Stimulated activated naive CD8-positive, alpha-beta T cell treated with anti-CD3 and anti-CD28 coated beads, Interleukin-15, Interleukin-2, amounts not matched to agents 100 ng/mL and 50 ng/mL, for 24 hours (primary cell): ENCODE results near the gene DNAL1.
"Not testable (repeated sequence)": the region's sequence is repeated elsewhere in the genome, so short reads cannot be mapped to it uniquely, and the experiment has no call there.

Experiments used
- H3K27ac Mint-ChIP-seq: one replicate; pipeline ENCODE4 v1.8.0; 2021; ENCODE audit warnings: mild to moderate bottlenecking, mixed read lengths
- H3K27me3 Mint-ChIP-seq: one replicate; pipeline ENCODE4 v1.8.0; 2021; ENCODE audit warnings: mixed read lengths
- H3K36me3 Mint-ChIP-seq: one replicate; pipeline ENCODE4 v1.8.0; 2021; ENCODE audit warnings: low read depth, mixed read lengths
- H3K4me1 Mint-ChIP-seq: one replicate; pipeline ENCODE4 v1.8.0; 2021; ENCODE audit warnings: low read depth, mixed read lengths
- H3K4me3 Mint-ChIP-seq: one replicate; pipeline ENCODE4 v1.8.0; 2021; ENCODE audit warnings: mild to moderate bottlenecking, mixed read lengths
- H3K9me3 Mint-ChIP-seq: one replicate; pipeline ENCODE4 v1.8.0; 2021; ENCODE audit warnings: mixed read lengths

The DNAL1 gene

DNA sequence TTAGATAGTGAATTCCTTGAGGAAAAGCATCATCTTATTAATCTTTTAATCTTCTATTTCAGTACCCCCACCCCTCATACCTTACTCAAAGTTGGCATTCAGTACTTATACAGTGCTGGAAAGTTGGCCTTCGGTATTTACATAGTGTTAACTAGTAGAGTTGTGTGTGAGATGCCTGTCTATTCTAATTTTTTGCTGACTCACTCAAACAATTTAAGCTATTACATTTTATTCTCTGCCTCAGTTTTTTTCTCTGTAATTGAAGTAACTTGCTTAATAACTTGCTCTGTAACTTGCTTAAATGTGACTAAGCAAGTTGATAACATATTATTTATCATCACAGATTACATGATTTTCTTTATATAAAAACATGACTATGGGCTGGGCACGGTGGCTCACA lies 20.3 kb downstream of the DNAL1 start:
- Mint-ChIP-seq H3K27me3 (no peaks in the 10 kb centered on the region), H3K9me3 (no peaks in the 10 kb centered on the region), H3K4me1 (no peaks in the 10 kb centered on the region), H3K27ac (no peak overlapping the region), H3K4me3 (no peak overlapping the region), H3K36me3 (peaks cover 3% of the 10 kb centered on the region)

DNA sequence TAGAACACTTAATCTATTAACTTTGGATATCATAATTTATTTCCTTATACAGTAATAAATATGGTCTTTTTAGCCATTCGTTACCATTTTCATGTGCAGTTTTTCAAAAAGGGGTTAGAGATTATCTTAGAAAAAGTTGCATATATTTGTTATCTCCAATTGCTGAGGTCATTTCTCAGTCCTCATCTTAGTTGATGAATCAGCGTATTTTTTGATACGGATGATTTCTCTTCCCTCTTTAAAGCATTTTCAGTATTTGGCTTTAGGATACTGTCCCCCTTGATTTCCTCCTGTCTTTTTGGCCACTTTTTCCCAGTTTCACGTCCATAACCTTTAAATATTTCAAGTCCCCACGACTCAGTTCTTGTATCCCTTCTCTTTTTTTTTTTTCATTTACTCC lies 21.8 kb downstream of the DNAL1 start:
- Mint-ChIP-seq H3K27ac (no peak overlapping the region), H3K36me3 (peaks cover 3% of the 10 kb centered on the region), H3K27me3 (no peaks in the 10 kb centered on the region), H3K4me3 (no peak overlapping the region), H3K4me1 (no peaks in the 10 kb centered on the region), H3K9me3 (no peaks in the 10 kb centered on the region)

DNA sequence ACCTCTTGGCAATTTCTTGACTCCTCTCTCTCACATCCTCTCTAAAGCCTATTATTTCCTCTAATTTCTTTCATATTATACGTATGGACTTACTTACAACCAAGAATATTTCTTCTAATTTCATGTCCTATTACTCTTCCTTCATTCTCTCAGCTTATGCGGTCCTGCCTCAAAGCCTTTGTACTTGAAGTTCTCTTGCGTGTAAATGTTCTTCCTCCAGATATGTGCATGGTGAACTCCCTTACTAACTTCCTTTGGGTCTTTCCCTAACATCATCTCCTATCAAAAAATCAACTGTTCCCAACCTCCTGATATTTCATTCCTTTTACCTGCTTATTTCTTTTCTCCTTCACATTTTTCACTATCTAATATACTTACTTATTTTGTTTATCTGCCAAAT lies 23.1 kb downstream of the DNAL1 start:
- Mint-ChIP-seq H3K9me3 (no peaks in the 10 kb centered on the region), H3K4me1 (no peaks in the 10 kb centered on the region), H3K36me3 (no peaks in the 10 kb centered on the region), H3K27ac (no peak overlapping the region), H3K4me3 (no peak overlapping the region), H3K27me3 (no peaks in the 10 kb centered on the region)

DNA sequence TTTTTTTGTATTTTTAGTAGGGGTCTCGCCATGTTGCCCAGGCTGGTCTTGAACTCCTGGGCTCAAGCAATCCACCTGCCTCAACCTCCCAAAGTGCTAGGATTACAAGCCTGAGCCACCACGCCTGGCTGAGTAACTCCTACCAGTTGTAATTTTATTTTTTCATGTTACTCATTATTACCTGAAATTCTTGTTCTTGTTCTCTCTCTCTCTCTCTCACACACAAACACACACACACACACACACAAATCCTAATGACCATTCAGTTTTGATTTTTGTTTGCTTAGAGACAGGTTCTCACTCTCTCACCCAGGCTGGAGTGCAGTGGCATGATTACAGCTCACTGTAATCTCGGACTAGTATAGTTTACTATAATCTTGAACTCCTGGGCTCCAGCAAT lies 30.2 kb downstream of the DNAL1 start:
- no peaks in the 10 kb centered on the region for H3K36me3 Mint-ChIP-seq
- H3K27me3 Mint-ChIP-seq, result no peaks in the 10 kb centered on the region
- H3K27ac Mint-ChIP-seq, result no peak overlapping the region
- no peak overlapping the region for H3K4me3 Mint-ChIP-seq
- no peaks in the 10 kb centered on the region for H3K4me1 Mint-ChIP-seq
- H3K9me3 Mint-ChIP-seq, result no peaks in the 10 kb centered on the region

DNA sequence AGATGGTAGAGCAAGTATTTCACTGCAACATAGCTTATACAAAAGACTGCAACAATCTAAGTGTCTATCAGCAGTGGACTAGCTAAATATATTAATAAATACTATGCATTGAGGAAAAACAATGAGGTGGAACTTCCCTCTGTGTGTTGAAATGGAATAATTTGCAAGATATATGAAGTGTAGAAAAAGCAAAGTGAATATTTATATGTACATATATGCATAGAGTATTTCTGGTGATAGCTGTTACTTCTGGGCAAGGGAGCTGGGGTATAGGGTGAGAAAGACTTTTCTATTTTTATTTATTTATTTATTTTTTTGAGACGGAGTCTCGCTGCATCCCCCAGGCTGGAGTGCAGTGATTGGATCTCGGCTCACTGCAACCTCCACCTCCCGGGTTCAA lies 33.9 kb downstream of the DNAL1 start:
- H3K36me3 Mint-ChIP-seq, result no peaks in the 10 kb centered on the region
- H3K9me3 Mint-ChIP-seq, result no peaks in the 10 kb centered on the region
- H3K27ac Mint-ChIP-seq, result no peak overlapping the region
- no peaks in the 10 kb centered on the region for H3K4me1 Mint-ChIP-seq
- no peak overlapping the region for H3K4me3 Mint-ChIP-seq
- no peaks in the 10 kb centered on the region for H3K27me3 Mint-ChIP-seq

DNA sequence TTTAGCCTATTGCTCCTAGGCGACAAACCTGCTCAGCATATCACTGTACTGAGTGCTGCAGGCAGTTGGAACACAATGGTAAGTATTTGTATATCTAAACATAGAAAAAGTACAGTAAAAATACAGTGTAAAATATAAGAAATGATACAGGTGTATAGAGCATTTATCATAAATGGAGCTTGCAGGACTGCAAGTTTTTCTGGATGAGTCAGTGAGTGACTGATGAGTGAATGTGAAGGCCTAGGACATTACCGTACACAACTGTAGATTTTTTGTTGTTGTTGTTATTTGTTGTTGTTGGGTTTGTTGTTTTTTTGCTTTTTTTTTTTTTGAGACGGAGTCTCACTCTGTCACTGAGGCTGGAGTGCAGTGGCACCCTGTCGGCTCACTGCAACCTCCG lies 36.0 kb downstream of the DNAL1 start:
- no peak overlapping the region for H3K27ac Mint-ChIP-seq
- H3K36me3 Mint-ChIP-seq, result no peaks in the 10 kb centered on the region
- H3K4me1 Mint-ChIP-seq, result no peaks in the 10 kb centered on the region
- no peaks in the 10 kb centered on the region for H3K9me3 Mint-ChIP-seq
- no peaks in the 10 kb centered on the region for H3K27me3 Mint-ChIP-seq
- H3K4me3 Mint-ChIP-seq, result no peak overlapping the region

DNA sequence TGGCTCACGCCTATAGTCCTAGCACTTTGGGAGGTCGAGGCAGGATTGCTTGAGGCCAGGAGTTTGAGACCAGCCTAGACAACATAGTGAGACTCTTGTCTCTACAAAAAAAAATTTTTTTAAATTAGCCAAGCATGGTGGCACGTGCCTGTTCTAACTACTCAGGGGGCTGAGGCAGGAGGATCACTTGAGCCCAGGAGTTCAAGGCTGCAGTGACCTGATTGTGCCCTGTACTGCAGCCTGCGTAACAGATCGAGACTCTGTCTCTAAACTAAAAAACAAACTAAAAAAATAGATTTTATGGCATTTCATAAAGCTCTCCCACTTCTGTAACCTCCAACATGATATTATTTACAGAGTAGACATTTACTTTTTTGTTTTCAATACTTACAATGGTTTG lies 39.8 kb downstream of the DNAL1 start:
- H3K27me3 Mint-ChIP-seq, result no peaks in the 10 kb centered on the region
- peaks cover 4% of the 10 kb centered on the region for H3K36me3 Mint-ChIP-seq
- H3K27ac Mint-ChIP-seq, result no peak overlapping the region
- no peaks in the 10 kb centered on the region for H3K9me3 Mint-ChIP-seq
- no peak overlapping the region for H3K4me3 Mint-ChIP-seq
- no peaks in the 10 kb centered on the region for H3K4me1 Mint-ChIP-seq

DNA sequence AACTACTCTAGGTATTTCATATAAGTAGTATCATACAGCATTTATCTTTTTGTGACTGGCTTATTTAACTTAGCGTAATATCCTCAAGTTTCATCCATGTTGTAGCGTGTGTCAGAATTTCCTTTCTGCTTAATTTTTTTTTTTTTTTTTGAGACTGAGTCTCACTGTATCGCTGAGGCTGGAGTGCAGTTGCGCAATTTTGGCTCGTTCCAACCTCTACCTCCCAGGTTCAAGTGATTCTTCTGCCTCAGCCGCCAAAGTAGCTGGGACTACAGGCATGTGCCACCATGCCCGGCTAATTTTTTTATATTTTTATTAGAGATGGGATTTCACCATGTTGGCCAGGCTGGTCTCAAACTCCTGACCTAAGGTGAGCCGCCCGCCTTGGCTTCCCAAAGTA lies 40.5 kb downstream of the DNAL1 start:
- Mint-ChIP-seq H3K27ac (no peak overlapping the region), H3K27me3 (no peaks in the 10 kb centered on the region), H3K4me3 (no peak overlapping the region), H3K4me1 (no peaks in the 10 kb centered on the region), H3K36me3 (peaks cover 4% of the 10 kb centered on the region), H3K9me3 (no peaks in the 10 kb centered on the region)

DNA sequence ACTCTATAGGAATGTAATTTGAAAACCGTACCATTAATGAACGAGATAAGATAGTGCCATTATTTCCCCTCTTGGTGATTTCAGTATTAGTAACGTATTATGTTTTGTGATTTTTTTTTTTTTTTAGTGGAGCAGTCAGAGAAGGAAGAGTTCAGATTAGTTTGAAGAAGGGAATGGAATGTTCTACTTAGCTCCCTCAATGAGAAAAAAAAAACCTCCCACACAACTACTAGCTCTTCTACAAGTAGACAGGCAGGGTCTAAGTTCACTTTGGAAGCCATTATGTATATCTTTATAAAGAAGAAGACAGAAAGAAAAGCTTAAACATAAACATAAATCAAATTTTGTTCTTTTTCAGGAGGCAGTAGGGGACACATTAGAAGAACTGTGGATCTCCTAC lies 42.1 kb downstream of the DNAL1 start:
- Mint-ChIP-seq H3K4me3 (no peak overlapping the region), H3K27me3 (no peaks in the 10 kb centered on the region)

DNA sequence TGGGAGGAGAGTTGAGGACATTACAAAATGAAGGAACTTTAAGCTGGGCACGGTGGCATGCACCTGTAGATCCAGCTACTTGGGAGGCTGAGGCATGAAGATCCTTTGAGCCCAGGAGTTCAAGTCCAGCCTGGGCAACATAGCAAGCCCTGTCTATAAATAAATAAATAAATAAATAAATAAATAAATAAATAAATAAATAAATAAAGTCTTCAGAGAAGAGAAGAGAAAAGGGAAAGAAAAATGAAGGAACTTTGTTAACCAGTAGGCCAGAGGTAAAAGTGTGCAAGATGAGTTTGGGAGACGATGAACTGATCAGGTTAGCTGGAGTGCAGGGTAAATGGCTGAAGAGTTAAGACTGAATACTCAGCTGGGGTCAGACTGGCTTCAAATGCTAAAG lies 49.3 kb downstream of the DNAL1 start:
- Mint-ChIP-seq H3K36me3 (peaks cover 23% of the 10 kb centered on the region), H3K4me3 (no peak overlapping the region), H3K9me3 (no peaks in the 10 kb centered on the region), H3K4me1 (peaks cover 31% of the 10 kb centered on the region), H3K27ac (no peak overlapping the region), H3K27me3 (no peaks in the 10 kb centered on the region)

More for the DNA sequence above, 42.1 kb downstream of the DNAL1 start:
- H3K9me3 Mint-ChIP-seq, result no peaks in the 10 kb centered on the region
- no peaks in the 10 kb centered on the region for H3K4me1 Mint-ChIP-seq
- H3K27ac Mint-ChIP-seq, result no peak overlapping the region
- H3K36me3 Mint-ChIP-seq, result peaks cover 4% of the 10 kb centered on the region

DNA sequence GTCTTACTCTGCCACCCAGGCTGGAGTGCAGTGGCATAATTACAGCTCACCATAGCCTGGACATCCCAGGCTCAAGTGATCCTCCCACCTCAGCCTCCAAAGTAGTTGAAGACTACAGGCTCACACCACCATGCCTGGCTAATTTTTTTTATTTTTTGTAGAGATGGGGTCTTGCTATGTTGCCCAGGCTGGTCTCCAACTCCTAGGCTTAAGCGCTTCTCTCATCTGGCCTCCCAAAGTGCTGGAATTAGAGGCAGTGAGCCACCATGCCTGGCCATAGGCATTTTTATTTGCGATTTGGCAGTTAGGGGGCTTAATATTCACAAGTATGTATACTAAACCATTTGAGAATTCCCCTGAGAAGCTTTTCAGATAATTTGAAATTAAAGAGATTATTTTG lies 50.3 kb downstream of the DNAL1 start:
- no peaks in the 10 kb centered on the region for H3K27me3 Mint-ChIP-seq
- H3K9me3 Mint-ChIP-seq, result no peaks in the 10 kb centered on the region
- peaks cover 41% of the 10 kb centered on the region for H3K4me1 Mint-ChIP-seq
- no peak overlapping the region for H3K4me3 Mint-ChIP-seq
- H3K36me3 Mint-ChIP-seq, result peaks cover 19% of the 10 kb centered on the region
- H3K27ac Mint-ChIP-seq, result no peak overlapping the region

DNA sequence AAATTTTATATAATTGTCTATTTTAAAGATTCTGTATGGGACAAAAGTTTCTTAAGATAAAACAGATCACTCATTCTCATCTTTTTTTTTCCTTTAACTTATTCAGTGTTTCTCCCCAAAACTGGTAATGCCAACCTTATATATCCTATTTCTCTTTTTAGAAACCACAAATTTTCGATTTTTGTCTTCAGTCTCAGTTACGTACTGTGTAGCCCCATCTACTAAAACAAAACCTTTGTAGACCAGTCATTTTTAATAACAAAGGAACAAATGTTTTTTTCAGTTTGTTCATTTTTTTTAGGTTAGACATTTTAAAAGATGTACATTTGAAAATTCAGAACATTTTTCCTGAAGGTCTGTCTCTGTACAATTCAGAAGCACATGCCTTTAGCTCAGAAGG lies 51.2 kb downstream of the DNAL1 start:
- Mint-ChIP-seq H3K4me3 (peak overlapping the region; percentile 65), H3K27me3 (no peaks in the 10 kb centered on the region), H3K4me1 (peaks cover 50% of the 10 kb centered on the region), H3K36me3 (peaks cover 19% of the 10 kb centered on the region), H3K9me3 (no peaks in the 10 kb centered on the region), H3K27ac (peak overlapping the region; percentile 95)

DNA sequence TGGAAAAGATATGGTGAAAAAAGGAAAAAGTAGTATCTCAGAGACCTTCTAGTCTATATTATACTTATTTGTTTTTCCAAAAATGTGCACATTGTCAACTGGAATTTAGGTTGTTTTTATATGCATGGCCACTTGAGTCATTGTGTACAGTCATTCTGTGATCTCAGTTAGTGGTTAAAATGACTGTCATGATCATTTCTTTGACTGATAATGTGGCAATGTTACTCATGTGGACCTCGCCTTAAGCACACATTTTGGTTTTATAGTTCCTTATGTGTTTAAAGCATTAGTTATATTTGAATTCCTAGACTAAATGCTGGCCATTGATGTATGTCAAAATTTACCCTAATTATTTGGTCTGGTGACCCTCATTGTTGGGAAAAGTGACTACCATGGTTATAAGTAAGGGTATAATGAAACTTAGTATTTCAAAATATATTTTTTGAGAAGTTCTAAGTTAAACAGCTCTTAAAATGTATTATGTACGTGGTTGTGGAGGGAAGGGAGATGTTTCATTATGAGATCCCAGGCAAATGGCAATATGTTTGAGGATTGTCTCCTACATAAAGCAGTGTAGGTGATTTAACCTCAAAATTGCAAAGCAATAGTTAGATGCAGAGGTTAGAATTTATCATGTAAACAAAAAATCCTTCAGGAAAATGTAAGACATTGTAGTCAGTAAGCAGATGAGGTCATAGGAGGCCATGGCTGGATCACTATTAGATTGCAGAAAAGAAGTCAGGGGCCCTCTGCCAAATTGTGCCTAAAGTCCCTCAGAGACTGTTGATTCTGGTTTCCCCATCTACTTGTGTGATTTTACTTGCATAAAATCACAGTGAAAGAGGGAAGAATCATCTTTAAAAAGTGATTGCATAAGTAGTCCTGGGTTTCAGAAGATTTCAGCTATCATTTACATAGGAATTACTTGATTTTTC lies 51.9 kb downstream of the DNAL1 start:
- Mint-ChIP-seq H3K9me3 (no peaks in the 10 kb centered on the region), H3K36me3 (peaks cover 19% of the 10 kb centered on the region), H3K27ac (peak overlapping the region; percentile 95), H3K27me3 (no peaks in the 10 kb centered on the region), H3K4me3 (peak overlapping the region; percentile 65), H3K4me1 (peaks cover 55% of the 10 kb centered on the region)

DNA sequence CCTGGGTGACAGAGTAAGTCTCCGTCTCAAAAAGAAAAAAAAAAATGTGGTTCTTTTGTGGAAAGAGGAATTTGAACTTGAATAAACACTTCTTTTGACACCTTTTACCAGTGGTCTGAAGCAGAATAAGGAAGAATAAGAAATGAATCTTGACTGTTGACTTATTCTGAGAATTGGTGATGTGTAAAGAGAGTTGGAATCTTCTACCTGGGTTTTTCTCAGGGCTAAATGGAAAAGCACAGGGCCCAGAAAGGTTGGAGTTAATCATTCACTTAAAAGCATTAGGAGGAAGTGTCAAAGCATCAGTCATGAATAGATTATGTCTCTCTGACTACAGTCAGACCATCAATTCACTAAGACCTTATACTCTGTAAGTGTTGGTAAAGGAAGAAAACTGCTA lies 55.5 kb downstream of the DNAL1 start:
- H3K36me3 Mint-ChIP-seq, result peaks cover 7% of the 10 kb centered on the region
- no peaks in the 10 kb centered on the region for H3K9me3 Mint-ChIP-seq
- H3K4me1 Mint-ChIP-seq, result peaks cover 55% of the 10 kb centered on the region
- H3K4me3 Mint-ChIP-seq, result no peak overlapping the region
- H3K27ac Mint-ChIP-seq, result peak overlapping the region; percentile 37
- no peaks in the 10 kb centered on the region for H3K27me3 Mint-ChIP-seq

DNA sequence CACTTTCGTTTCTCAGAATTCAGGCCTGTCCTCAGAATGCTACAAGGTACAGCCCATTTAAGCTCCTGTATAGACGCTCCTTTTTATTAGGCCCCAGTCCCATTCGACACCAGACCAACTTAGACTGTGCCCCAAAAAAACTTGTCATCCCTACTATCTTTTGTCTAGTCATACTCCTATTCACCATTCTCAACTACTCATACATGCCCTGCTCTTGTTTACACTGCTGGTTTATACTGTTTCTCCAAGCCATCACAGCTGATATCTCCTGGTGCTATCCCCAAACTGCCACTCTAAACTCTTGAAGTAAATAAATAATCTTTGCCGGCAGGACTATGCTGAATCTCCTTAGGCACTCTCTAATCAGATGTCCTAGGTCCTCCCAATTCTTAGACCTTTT lies 63.3 kb downstream of the DNAL1 start:
- not testable (repeated sequence) for H3K27me3 Mint-ChIP-seq, H3K27ac Mint-ChIP-seq, H3K4me3 Mint-ChIP-seq, H3K9me3 Mint-ChIP-seq
- peaks cover 15% of the 10 kb centered on the region for H3K36me3 Mint-ChIP-seq
- H3K4me1 Mint-ChIP-seq, result peaks cover 16% of the 10 kb centered on the region

DNA sequence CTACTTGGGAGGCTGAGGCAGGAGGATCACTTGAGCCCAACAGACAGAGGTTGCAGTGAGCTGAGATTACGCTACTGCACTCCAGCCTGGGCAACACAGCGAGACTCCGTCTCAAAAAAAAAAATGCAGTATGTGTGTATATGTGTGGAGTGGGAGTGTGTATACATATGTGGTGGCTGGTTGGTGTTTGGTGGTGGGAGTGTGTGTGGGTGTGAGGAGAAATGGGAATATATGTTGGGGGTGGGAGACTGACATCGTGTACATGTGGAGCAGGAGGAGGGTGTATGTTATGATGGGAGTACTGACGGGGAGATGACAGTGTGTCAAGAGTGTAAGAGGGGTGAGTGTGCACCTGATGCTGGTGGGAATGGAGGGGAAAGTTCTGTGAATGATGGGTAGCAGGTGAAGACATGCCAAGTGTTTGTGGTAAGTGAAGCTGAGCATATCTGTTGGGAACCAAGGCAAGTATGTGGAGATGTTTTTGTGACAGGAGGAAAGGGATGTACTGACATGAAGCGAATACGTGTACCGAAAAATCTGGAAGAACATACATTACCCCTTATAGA lies 65.2 kb downstream of the DNAL1 start:
- peaks cover 20% of the 10 kb centered on the region for H3K36me3 Mint-ChIP-seq
- no peak overlapping the region for H3K27ac Mint-ChIP-seq
- H3K4me1 Mint-ChIP-seq, result peaks cover 25% of the 10 kb centered on the region
- no peaks in the 10 kb centered on the region for H3K27me3 Mint-ChIP-seq
- no peak overlapping the region for H3K4me3 Mint-ChIP-seq
- no peaks in the 10 kb centered on the region for H3K9me3 Mint-ChIP-seq
